ENCODE measurements around the gene TEX29. TPM values are rescaled to one million over a fixed set of nuclear protein-coding genes. Genes with fewer than 3 reads are reported as not detected.
A peak's percentile ranks its signal among the peaks of the same experiment; 100 is the strongest.

Gene TEX29
- total and polyA plus RNA-seq, 2 of the 4 experiments (the other 2 are of a cell fraction), result 0.46 TPM; not detected in 1

DNA sequence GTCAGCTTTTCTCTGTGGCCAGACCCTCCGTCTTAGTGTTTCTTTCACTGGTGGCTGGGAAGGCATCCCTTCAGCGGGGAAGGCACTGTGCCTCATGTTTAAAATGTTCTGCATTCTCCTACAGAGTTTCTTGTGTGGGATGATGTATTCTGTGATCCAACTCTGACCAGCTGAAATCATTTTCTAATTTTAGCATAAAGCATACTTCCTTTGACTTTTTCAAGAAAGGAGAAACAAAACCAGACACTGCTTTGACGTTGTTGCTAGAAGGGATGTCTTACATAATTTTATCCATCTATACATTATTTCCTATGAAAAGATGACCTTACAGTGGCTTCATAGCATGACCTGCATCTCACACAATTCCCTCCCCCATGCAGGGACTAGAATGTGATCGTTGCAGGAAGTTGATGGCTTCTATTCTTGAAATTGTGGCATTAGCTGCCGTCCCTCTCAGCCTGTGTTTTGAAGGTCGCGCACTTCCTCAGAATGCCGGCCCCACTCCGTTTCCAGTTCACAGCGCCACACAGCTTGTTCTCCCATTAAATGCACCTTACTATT, 38.6 kb upstream of the TEX29 start:
- Histone ChIP-seq H3K23ac (ENCODE audit: low read depth, low read length) (peak overlapping the region; percentile 13; the same call in 1 of the 2 replicates), H4K5ac (ENCODE audit: low read depth, low read length) (no peak overlapping the region), H4K91ac (ENCODE audit: insufficient read depth, low read depth, low read length) (peak overlapping the region; percentile 63), H3K36me3 (ENCODE audit: control insufficient read depth, insufficient read depth, low read length) (peaks cover 46% of the 10 kb centered on the region), H3K27me3 (ENCODE audit: control insufficient read depth, insufficient read depth, low read length) (no peaks in the 10 kb centered on the region), H3K27ac (ENCODE audit: insufficient read depth, low read length) (peak overlapping the region; percentile 49), H4K20me1 (ENCODE audit: insufficient read depth, low read length) (no peaks in the 10 kb centered on the region; the same call in 1 of the 2 replicates), H3K4ac (ENCODE audit: low read depth, low read length) (peak overlapping the region; percentile 53), H2BK5ac (ENCODE audit: low read depth, low read length, poor library complexity, severe bottlenecking) (peak overlapping the region; percentile 69), H2BK120ac (ENCODE audit: low read depth, low read length) (peak overlapping the region; percentile 89), H3K9me1 (ENCODE audit: insufficient read depth, low read length) (peaks cover 14% of the 10 kb centered on the region), H4K8ac (ENCODE audit: low read depth in 2 of 2, low read length in 2 of 2) (peak overlapping the region; percentile 32 to 70; a peak in 3 of 4 replicates), H2AFZ (replicated peaks; ENCODE audit: low read length, poor library complexity) (no peak overlapping the region), H2BK20ac (ENCODE audit: low read depth, low read length) (peak overlapping the region; percentile 20; the same call in 1 of the 2 replicates), H3K9me3 (ENCODE audit: control insufficient read depth, insufficient read depth, low read length) (no peaks in the 10 kb centered on the region), H3K56ac (ENCODE audit: extremely low read depth, insufficient read depth, low read length) (peak overlapping the region; percentile 59), H3K18ac (ENCODE audit: low read depth, low read length) (peak overlapping the region; percentile 65; the same call in 1 of the 2 replicates), H2AK9ac (replicated peaks; ENCODE audit: low read depth, low read length, poor library complexity) (no peak overlapping the region), H3K4me1 (ENCODE audit: control insufficient read depth, insufficient read depth, low read length) (peaks cover 11% of the 10 kb centered on the region), H3K14ac (replicated peaks; ENCODE audit: low read depth, low read length) (peak overlapping the region; percentile 55), H2BK15ac (ENCODE audit: low read depth, low read length) (peak overlapping the region; percentile 26; the same call in 1 of the 3 replicates), H2AK5ac (ENCODE audit: low read depth, low read length) (peak overlapping the region; percentile 41; the same call in 1 of the 2 replicates), H3K9ac (ENCODE audit: low read depth, low read length) (peak overlapping the region; percentile 12; the same call in 1 of the 2 replicates), H3K79me1 (ENCODE audit: low read depth in 1 of 2, low read length in 2 of 2) (peaks cover 24 to 55% of the 10 kb centered on the region in 2 experiments), H3K4me3 (ENCODE audit: insufficient read depth, low read depth, low read length) (no peak overlapping the region), H3K4me2 (ENCODE audit: low read depth, low read length) (peak overlapping the region; percentile 62)
- ChIA-PET CTCF (interaction anchor here (0.9 to 1.3 kb wide), 3 partner anchors 11 to 565 kb away, joined by 3 to 4 read pairs (median 3); no protein-coding TSS in a partner anchor), POLR2A (ENCODE audit: unreplicated experiment) (no interaction called here)
- in situ Hi-C loops (cut with MboI; ENCODE audit: low sequenced_read_pairs) (no loop called here), dilution Hi-C loops (cut with HindIII; ENCODE audit: low sequenced_read_pairs, unreplicated experiment) (no loop called here), intact Hi-C loops (cut with micrococcal nuclease) (loop anchor here (1.0 kb wide), 1 partner anchor 129 kb away; no protein-coding TSS in a partner anchor)
- peak; percentile 85 for DNase-seq
- TF ChIP-seq FOS (IDR thresholded peaks at IDR 0.05; ENCODE audit: low read depth, low read length) (no peak), RFX5 (IDR thresholded peaks at IDR 0.05; ENCODE audit: low read depth, low read length) (no peak), SMC3 (IDR thresholded peaks at IDR 0.05; ENCODE audit: low read depth, low read length) (no peak), POLR2A (IDR thresholded peaks at IDR 0.05; ENCODE audit: low read depth, low read length) (peak; percentile 55; the same call in 1 of the 2 replicates)
- peak; percentile 69 for ATAC-seq (ENCODE audit: low read depth)
- BruUV-seq (replicated peaks), result no TSS peak
- no CpG with 5 or more reads among the region's 10 CpGs for WGBS, 2 experiments (ENCODE audit: extremely low coverage in 2 of 2, insufficient read length in 1 of 2)

Measured in IMR-90 (cell line).